GM19043 (cell line): ENCODE data around the gene PIK3C2B.

Source experiments
- ATAC-seq: cut with Tn5 transposase; IDR thresholded peaks from one replicate; pipeline ENCODE4 v1.9.1; 2021; ENCODE audit warnings: low read depth; ENCODE audit not compliant: unreplicated experiment

PIK3C2B gene

DNA sequence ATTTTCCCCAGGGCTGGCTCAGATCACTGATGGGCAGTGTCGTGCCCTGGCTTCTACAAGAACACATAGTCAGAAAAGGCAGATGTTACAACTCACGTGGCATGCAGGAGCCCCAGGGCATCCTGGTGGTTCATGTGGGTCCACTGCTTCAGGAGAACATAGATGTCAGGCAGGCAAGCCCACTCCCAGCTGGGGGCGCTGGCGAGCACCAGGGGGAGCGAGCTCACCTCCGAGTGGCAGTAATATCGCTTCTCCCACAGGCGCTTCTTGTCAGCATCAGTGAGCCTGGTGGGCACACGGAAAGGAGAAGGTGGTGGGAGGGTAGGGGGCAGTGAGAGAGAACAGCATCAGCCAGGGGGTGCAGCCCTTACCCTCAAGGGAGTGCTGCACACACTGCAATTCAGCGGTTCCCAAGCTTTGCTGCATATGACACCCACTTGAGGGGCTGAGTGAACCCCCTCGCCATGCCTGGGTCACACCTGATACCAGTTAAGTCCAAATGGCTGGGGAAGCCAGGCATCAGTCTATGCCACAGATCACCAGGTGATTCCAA lies 48.7 kb downstream of the PIK3C2B start:
- peak; percentile 19 for ATAC-seq
